HCT116 (cell line): ENCODE results near the gene RNF212. TPM values are rescaled to one million over a fixed set of nuclear protein-coding genes. Genes with fewer than 3 reads are reported as not detected.

Experiments used
- ATAC-seq: fragments of 200-7000 bp; cut with Tn5 transposase; 2 replicates; pipeline ENCODE4 v1.9.1; 2020; ENCODE audit warnings: mild to moderate bottlenecking, moderate library complexity
- BruUV-seq: library from RNA; stranded (reverse); fragments of 400-500 nt; replicated peaks from 2 replicates; lab custom pipeline; 2021; lab: Mats Ljungman, UMichigan
- CTCF ChIA-PET: fragments of 300-600 bp; sonication (Branson Sonifier 250); formaldehyde crosslinking; loops from one replicate; lab custom pipeline; 2021; ENCODE audit warnings: antibody characterized with exemption; lab: Charles Lee
- POLR2A ChIA-PET: fragments of 300-600, 350-600 bp; sonication (Branson Sonifier 250); formaldehyde crosslinking; loops from one replicate; lab custom pipeline; 2021; ENCODE audit warnings: antibody characterized with exemption; lab: Charles Lee
- RAD21 ChIA-PET, 2 experiments: fragments of 300-600 bp; sonication (Branson Sonifier 250); formaldehyde crosslinking; loops; one replicate each; lab custom pipeline; 2023; ENCODE audit warnings: low total read pairs in 2 of 2; ENCODE audit not compliant: uncharacterized antibody in 2 of 2, unreplicated experiment in 2 of 2, low non-redundant PET in 1 of 2; lab: Charles Lee
- DNase-seq: peaks from one replicate; pipeline ENCODE4 v3.0.0-alpha.2; 2010; ENCODE audit warnings: low read depth, low spot score
- H2AFZ ChIP-seq: fragments of 200-600 bp; shearing (Covaris generic), sonication (generic); 2 replicates; pipeline ENCODE4 v1.6.1; 2017; ENCODE audit warnings: low read depth, mixed run types, mixed read lengths, antibody characterized with exemption, low read length; ENCODE audit not compliant: poor library complexity, severe bottlenecking
- H3K27ac ChIP-seq: 2 replicates; pipeline ENCODE4 v1.5.1; 2012; ENCODE audit warnings: low read depth, low read length
- H3K27me3 ChIP-seq: fragments of 200-600 bp; sonication (generic); 2 replicates; pipeline ENCODE4 v1.6.1; 2016; ENCODE audit warnings: mixed run types, low read length, mixed read lengths; ENCODE audit not compliant: insufficient read depth
- H3K36me3 ChIP-seq, 2 experiments: fragments of 200-500 bp in 1 of 2; fragments of 200-600 bp in 1 of 2; sonication (Bioruptor generic) in 1 of 2; sonication (generic) in 1 of 2; 2 replicates each; pipeline versions ENCODE4 v1.5.1 to v1.6.1; 2014 to 2016; ENCODE audit warnings: low read length in 2 of 2, inconsistent platforms in 1 of 2, mixed read lengths in 1 of 2, mixed run types in 1 of 2; ENCODE audit not compliant: insufficient read depth in 2 of 2, control insufficient read depth in 1 of 2
- H3K4me1 ChIP-seq, 2 experiments: fragments of 200-600 bp in 1 of 2; sonication (generic) in 1 of 2; 2 replicates each; pipeline versions ENCODE4 v1.5.1 to v1.6.1; 2012 to 2017; ENCODE audit warnings: low read length in 2 of 2, inconsistent platforms in 1 of 2, mild to moderate bottlenecking in 1 of 2, mixed read lengths in 1 of 2, mixed run types in 1 of 2, moderate library complexity in 1 of 2; ENCODE audit not compliant: insufficient read depth in 2 of 2, control insufficient read depth in 1 of 2
- H3K4me2 ChIP-seq: fragments of 200-600 bp; sonication (generic); 2 replicates; pipeline ENCODE4 v1.6.1; 2017; ENCODE audit warnings: mixed run types, low read length, mixed read lengths
- H3K4me3 ChIP-seq, 2 experiments: fragments of 200-600 bp in 1 of 2; sonication (generic) in 1 of 2; replicated peaks in 1 of 2; 2 replicates each; pipeline ENCODE4 v1.5.1; 2011 to 2016; ENCODE audit warnings: low read length in 2 of 2, control low read depth in 1 of 2, low read depth in 1 of 2, mild to moderate bottlenecking in 1 of 2, mixed read lengths in 1 of 2, mixed run types in 1 of 2
- H3K79me2 ChIP-seq: fragments of 200-600 bp; sonication (generic); 2 replicates; pipeline ENCODE4 v1.6.1; 2017; ENCODE audit warnings: mild to moderate bottlenecking, mixed run types, low read length, moderate library complexity, mixed read lengths; ENCODE audit not compliant: insufficient read depth
- H3K9ac ChIP-seq: fragments of 200-600 bp; sonication (generic); 2 replicates; pipeline ENCODE4 v1.6.1; 2016; ENCODE audit warnings: low read length, mixed read lengths
- H3K9me2 ChIP-seq: fragments of 200-600 bp; sonication (generic), shearing (Covaris generic); 2 replicates; pipeline ENCODE4 v1.6.1; 2017; ENCODE audit warnings: mixed run types, mild to moderate bottlenecking, moderate library complexity; ENCODE audit not compliant: insufficient read depth
- H3K9me3 ChIP-seq, 2 experiments: fragments of 200-500 bp in 1 of 2; fragments of 200-600 bp in 1 of 2; sonication (Bioruptor generic) in 1 of 2; sonication (generic) in 1 of 2; 2 replicates each; pipeline ENCODE4 v1.6.1; 2014 to 2017; ENCODE audit warnings: low read length in 2 of 2, mixed read lengths in 2 of 2, inconsistent platforms in 1 of 2, low read depth in 1 of 2, mild to moderate bottlenecking in 1 of 2, mixed run types in 1 of 2, moderate library complexity in 1 of 2; ENCODE audit not compliant: control insufficient read depth in 1 of 2, insufficient read depth in 1 of 2
- H4K20me1 ChIP-seq: fragments of 200-600 bp; sonication (generic), shearing (Covaris generic); 2 replicates; pipeline ENCODE4 v1.6.1; 2017; ENCODE audit warnings: mixed run types, mild to moderate bottlenecking, moderate library complexity; ENCODE audit not compliant: insufficient read depth
- ATF3 ChIP-seq: IDR thresholded peaks from 2 replicates; pipeline ENCODE4 v1.6.1; 2012
- CTCF ChIP-seq, 3 experiments: fragments of 200-600 bp in 1 of 3; sonication (generic) in 1 of 3; IDR thresholded peaks in 2 of 3; conservative IDR thresholded peaks in 1 of 3; 2 replicates each; pipeline ENCODE4 v1.5.1; 2012 to 2017; ENCODE audit warnings: low read depth in 2 of 3, low read length in 2 of 3, antibody characterized with exemption in 1 of 3, borderline replicate concordance in 1 of 3, control low read depth in 1 of 3, mild to moderate bottlenecking in 1 of 3, mixed read lengths in 1 of 3, mixed run types in 1 of 3, moderate library complexity in 1 of 3; ENCODE audit not compliant: insufficient read depth in 1 of 3
- EGR1 ChIP-seq: IDR thresholded peaks from 2 replicates; pipeline ENCODE4 v1.6.1; 2012; ENCODE audit warnings: low read depth
- ELF1 ChIP-seq: IDR thresholded peaks from 2 replicates; pipeline ENCODE4 v1.6.1; 2012; ENCODE audit warnings: low read depth, borderline replicate concordance
- EZH2 ChIP-seq: fragments of 200-600 bp; sonication (generic); IDR thresholded peaks from 2 replicates; pipeline ENCODE4 v1.6.1; 2017; ENCODE audit warnings: antibody characterized with exemption, mixed run types
- POLR2AphosphoS5 ChIP-seq: IDR thresholded peaks from 2 replicates; pipeline ENCODE4 v1.6.1; 2011; ENCODE audit warnings: mild to moderate bottlenecking, low read depth, low read length, moderate library complexity
- REST ChIP-seq: IDR thresholded peaks from 2 replicates; pipeline ENCODE4 v1.6.1; 2012; ENCODE audit warnings: low read depth
- SIN3A ChIP-seq: IDR thresholded peaks from 2 replicates; pipeline ENCODE4 v1.6.1; 2012; ENCODE audit warnings: low read depth
- SRF ChIP-seq: IDR thresholded peaks from 2 replicates; pipeline ENCODE4 v1.6.1; 2012; ENCODE audit warnings: low read depth
- TCF7L2 ChIP-seq: IDR thresholded peaks from 2 replicates; pipeline ENCODE4 v1.7.0; 2011; ENCODE audit warnings: borderline replicate concordance, inconsistent platforms; ENCODE audit not compliant: insufficient read depth, insufficient read length; ENCODE audit errors: extremely low read depth
- YY1 ChIP-seq: IDR thresholded peaks from 2 replicates; pipeline ENCODE4 v1.6.1; 2011; ENCODE audit warnings: low read length, low read depth, moderate library complexity, mild to moderate bottlenecking; ENCODE audit not compliant: insufficient replicate concordance; ENCODE audit errors: extremely low read depth
- ZFX ChIP-seq: fragments of 450-650 bp; IDR thresholded peaks from 2 replicates; pipeline ENCODE4 v1.6.1; 2017
- ZNF274 ChIP-seq: fragments of 200-500 bp; sonication (Bioruptor generic); IDR thresholded peaks from 2 replicates; pipeline ENCODE4 v1.6.1; 2014; ENCODE audit warnings: mild to moderate bottlenecking, low read depth, low read length, inconsistent platforms
- intact Hi-C: fragments of 100-400 bp; cut with micrococcal nuclease; formaldehyde crosslinking; loops from 2 replicates; pipeline ENCODE4 v1.10.0; 2022
- total RNA-seq: library from RNA; stranded (reverse); gene quantifications from one replicate; pipeline ENCODE4 v1.2.1, GENCODE V29; 2021; ENCODE audit not compliant: unreplicated experiment

The RNF212 gene
- total RNA-seq, 1 experiment from 2014 or later, result not detected

- Histone ChIP-seq H3K27me3 (no peaks in the 10 kb centered on the region), H2AFZ (no peak overlapping the region), H3K4me1 (peaks cover 14 to 34% of the 10 kb centered on the region in 2 experiments; a peak in 3 of 4 replicates), H4K20me1 (no peaks in the 10 kb centered on the region), H3K79me2 (no peaks in the 10 kb centered on the region), H3K27ac (no peak overlapping the region), H3K9ac (no peak overlapping the region), H3K4me3 (no peak overlapping the region), H3K4me2 (no peak overlapping the region), H3K9me3 (no peaks in the 10 kb centered on the region), H3K9me2 (no peaks in the 10 kb centered on the region), H3K36me3 (peaks cover 8 to 11% of the 10 kb centered on the region in 2 experiments; a peak in 3 of 4 replicates)
- ChIA-PET POLR2A (no interaction called here), CTCF (no interaction called here), RAD21 (no interaction called here)
- intact Hi-C loops, result no loop called here
- no TSS peak for BruUV-seq
- ATAC-seq (no peak), DNase-seq (no peak)
- TF ChIP-seq POLR2AphosphoS5 (no peak), ATF3 (no peak), EZH2 (no peak), ZNF274 (no peak), SIN3A (no peak), REST (no peak), EGR1 (no peak), YY1 (no peak), ZFX (no peak), SRF (no peak), TCF7L2 (no peak), ELF1 (no peak), CTCF (IDR thresholded peaks at IDR 0.05 in 2 of 3, conservative IDR thresholded peaks at IDR 0.05 in 1 of 3; ENCODE audit: borderline replicate concordance in 1 of 3, insufficient read depth in 1 of 3, low read depth in 2 of 3, low read length in 2 of 3) (no peak)
These were observed 84.7 kb downstream of the RNF212 start for GRCh38 chr4:1028574-1029220.
